ENCODE data around the gene PRSS22.

The PRSS22 gene

GRCh38 chr16:2811703-2812471, 46.1 kb downstream of the PRSS22 start:
- DNase-seq = no peak

DNA sequence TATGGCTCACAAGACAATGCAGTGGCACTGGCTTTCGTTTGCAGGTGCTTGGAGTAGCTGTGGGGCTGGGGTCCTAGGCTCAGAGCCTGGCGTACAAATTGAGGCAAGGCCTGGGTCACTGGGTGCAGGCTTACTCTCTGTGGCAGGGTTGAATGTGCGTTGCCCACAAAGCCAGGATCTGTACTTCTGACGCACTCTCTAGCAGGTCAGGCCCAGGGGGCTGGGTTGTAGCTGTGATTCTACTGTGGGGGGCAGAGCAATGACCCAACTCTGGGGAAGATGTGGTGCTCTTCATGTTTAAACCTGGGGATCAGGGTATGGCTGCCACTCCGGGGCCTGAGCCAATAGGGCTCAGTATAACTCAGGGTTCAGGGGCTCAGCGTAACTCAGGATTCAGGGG, 47.3 kb downstream of the PRSS22 start:
- no peak for DNase-seq

DNA sequence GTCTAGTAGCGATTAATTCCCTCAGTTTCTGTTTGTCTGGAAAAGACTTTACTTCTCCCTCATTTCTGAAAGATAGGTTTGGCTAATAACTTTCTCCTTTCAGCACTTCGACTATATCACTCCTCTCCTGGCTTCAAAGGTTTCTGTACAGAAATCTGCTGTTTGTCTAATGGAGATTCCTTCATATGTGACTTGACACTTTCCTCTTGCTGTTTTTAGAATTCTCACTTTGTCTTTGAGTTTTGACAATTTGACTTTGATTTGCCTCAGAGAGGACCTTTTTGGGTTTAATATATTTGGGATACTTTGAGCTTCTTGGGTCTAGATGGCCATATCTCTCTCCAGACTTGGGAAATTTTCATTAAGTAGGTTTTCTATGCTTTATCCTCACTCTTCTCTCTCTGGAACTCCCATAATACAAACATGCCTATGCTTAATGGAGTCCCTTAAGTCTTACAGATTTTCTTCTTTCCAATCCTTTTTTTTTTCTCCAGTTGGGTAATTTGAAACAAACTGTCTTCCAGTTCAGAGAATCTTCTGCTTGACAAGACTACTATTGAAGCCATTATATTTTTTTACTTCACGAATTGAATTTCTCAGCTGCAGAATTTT, 48.7 kb downstream of the PRSS22 start:
- no peak for DNase-seq

GRCh38 chr16:2808181-2808580, 49.8 kb downstream of the PRSS22 start:
- no peak for DNase-seq

- DNase-seq = no peak
Observed at GRCh38 chr16:2806286-2806685, 51.7 kb downstream of the PRSS22 start.

DNA sequence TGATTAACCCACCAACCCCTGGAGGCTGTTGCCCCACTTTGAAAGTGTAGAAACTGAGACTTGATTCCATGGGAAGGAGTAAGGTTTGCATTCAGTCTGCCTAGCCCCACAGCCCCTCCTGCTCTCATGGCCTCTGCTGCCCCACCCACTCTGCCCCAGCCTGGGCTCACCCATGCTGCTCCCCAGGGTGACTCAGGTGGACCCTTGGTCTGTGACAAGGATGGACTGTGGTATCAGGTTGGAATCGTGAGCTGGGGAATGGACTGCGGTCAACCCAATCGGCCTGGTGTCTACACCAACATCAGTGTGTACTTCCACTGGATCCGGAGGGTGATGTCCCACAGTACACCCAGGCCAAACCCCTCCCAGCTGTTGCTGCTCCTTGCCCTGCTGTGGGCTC, 53.2 kb downstream of the PRSS22 start:
- no peak for DNase-seq

DNA sequence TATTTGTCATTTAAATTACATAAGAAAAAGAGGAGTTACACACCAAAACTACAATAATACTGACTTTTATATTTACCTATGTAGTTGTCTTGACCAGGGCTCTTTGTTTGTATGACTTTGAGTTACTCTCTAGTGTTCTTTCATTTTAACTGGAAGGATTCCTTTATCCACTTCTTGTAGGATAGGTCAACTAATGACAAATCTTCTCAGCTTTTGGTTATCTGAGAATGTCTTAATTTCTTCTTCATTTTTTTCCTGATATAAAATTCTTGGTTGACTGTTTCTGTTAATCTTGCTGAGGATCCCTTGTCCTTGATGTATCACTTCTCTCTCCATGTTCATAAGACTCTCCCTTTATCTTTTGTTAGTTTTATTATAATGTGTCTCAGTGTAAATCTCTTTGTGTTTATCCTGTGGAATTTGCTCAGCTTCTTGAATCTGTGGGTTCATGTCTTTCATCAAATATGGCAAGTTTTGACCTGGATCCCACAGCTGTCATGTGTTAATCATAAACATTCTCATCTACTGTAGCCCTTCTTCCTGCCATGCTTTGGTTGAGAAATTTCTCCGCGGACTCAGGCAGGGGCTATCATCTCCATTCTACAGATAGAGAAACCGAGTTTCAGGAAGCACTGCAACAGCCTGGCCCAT, 54.3 kb downstream of the PRSS22 start:
- DNase-seq = no peak
